HG03378 (cell line): ENCODE data around the gene FAM184A.
A peak's percentile ranks its signal among the peaks of the same experiment; 100 is the strongest.
"Not testable (repeated sequence)": the region's sequence is repeated elsewhere in the genome, so short reads cannot be mapped to it uniquely, and the experiment has no call there.

Experiments used
- ATAC-seq: cut with Tn5 transposase; IDR thresholded peaks from one replicate; pipeline ENCODE4 v1.9.1; 2021; ENCODE audit warnings: mild to moderate bottlenecking, moderate library complexity; ENCODE audit not compliant: unreplicated experiment

The FAM184A gene

GRCh38 chr6:119020597-119021561 is 57.6 kb downstream of the FAM184A start:
- ATAC-seq: no peak

GRCh38 chr6:119015165-119015564 is 63.3 kb downstream of the FAM184A start:
- ATAC-seq: not testable (repeated sequence)

GRCh38 chr6:119012521-119012920 is 65.9 kb downstream of the FAM184A start:
- ATAC-seq: no peak

GRCh38 chr6:119009266-119009665 is 69.2 kb downstream of the FAM184A start:
- not testable (repeated sequence) for ATAC-seq

- ATAC-seq: no peak
These were observed 71.5 kb downstream of the FAM184A start for GRCh38 chr6:119006974-119007373.

GRCh38 chr6:119002069-119002468 is 76.4 kb downstream of the FAM184A start:
- ATAC-seq: no peak

GRCh38 chr6:118999494-119000040 is 78.9 kb downstream of the FAM184A start:
- no peak for ATAC-seq

- not testable (repeated sequence) for ATAC-seq
These were observed 81.0 kb downstream of the FAM184A start for GRCh38 chr6:118997426-118997825.

GRCh38 chr6:118996289-118996820 is 82.1 kb downstream of the FAM184A start:
- ATAC-seq: no peak

- ATAC-seq: no peak
These were observed 84.6 kb downstream of the FAM184A start for GRCh38 chr6:118993803-118994251.

- no peak for ATAC-seq
These were observed 85.1 kb downstream of the FAM184A start for GRCh38 chr6:118993358-118993757.

- no peak for ATAC-seq
These were observed 86.2 kb downstream of the FAM184A start for GRCh38 chr6:118992186-118992795.

- no peak for ATAC-seq
These were observed 92.2 kb downstream of the FAM184A start for GRCh38 chr6:118986312-118986711.

GRCh38 chr6:118985123-118985830 is 93.2 kb downstream of the FAM184A start:
- no peak for ATAC-seq

- ATAC-seq: peak; percentile 59
These were observed 94.1 kb downstream of the FAM184A start for GRCh38 chr6:118984342-118984741.

GRCh38 chr6:118982575-118982911 is 95.9 kb downstream of the FAM184A start:
- ATAC-seq: no peak

GRCh38 chr6:118981884-118982574 is 96.4 kb downstream of the FAM184A start:
- ATAC-seq: no peak

GRCh38 chr6:118980063-118980462 is 98.4 kb downstream of the FAM184A start:
- no peak for ATAC-seq

GRCh38 chr6:118974790-118975189 is 103.7 kb downstream of the FAM184A start:
- no peak for ATAC-seq

GRCh38 chr6:118971682-118972081 is 106.8 kb downstream of the FAM184A start:
- no peak for ATAC-seq
